ENCODE results near the gene RASSF7. TPM values are rescaled to one million over a fixed set of nuclear protein-coding genes. Genes with fewer than 3 reads are reported as not detected.

The RASSF7 gene
- total and polyA plus RNA-seq, 2 of the 8 experiments (the other 6 are each of a cell fraction or from before 2014, with no cell fraction given), result 22.3 to 43.9 TPM

- Histone ChIP-seq H2AFZ (ENCODE audit: low read length) (no peak overlapping the region), H3K79me1 (ENCODE audit: low read depth, low read length) (peaks cover 4% of the 10 kb centered on the region; the same call in 1 of the 2 replicates), H4K91ac (replicated peaks; ENCODE audit: insufficient read length, low read length) (no peak overlapping the region), H2BK15ac (ENCODE audit: low read length) (no peak overlapping the region), H3K79me2 (ENCODE audit: control insufficient read depth in 1 of 2, insufficient read depth in 2 of 2, low read length in 2 of 2) (peaks cover 0 to 2% of the 10 kb centered on the region in 2 experiments; a peak in 1 of 4 replicates), H3K14ac (ENCODE audit: insufficient read length) (no peak overlapping the region), H3K9ac (replicated peaks in 1 of 4; ENCODE audit: extremely low read depth in 1 of 4, low read depth in 3 of 4, low read length in 3 of 4) (no peak overlapping the region; a peak in 1 of 7 replicates), H2AK5ac (ENCODE audit: low read depth, low read length) (peak overlapping the region; percentile 56; the same call in 1 of the 2 replicates), H3K4me3 (ENCODE audit: extremely low read depth in 1 of 4, insufficient read depth in 2 of 4, low read depth in 3 of 4, low read length in 4 of 4) (peak overlapping the region in 3 of 4 experiments; percentile 23 to 83 (median 29); a peak in 6 of 8 replicates), H3K4me2 (ENCODE audit: insufficient read depth in 1 of 2, low read depth in 2 of 2, low read length in 2 of 2) (peak overlapping the region; percentile 66 to 95), H3K36me3 (ENCODE audit: control insufficient read depth in 2 of 4, insufficient read depth in 4 of 4, low read length in 3 of 4) (no peaks in the 10 kb centered on the region), H2BK20ac (ENCODE audit: low read length) (0 out of 2 replicates have a peak overlapping the region, but pooled peaks have one; percentile 61), H4K8ac (ENCODE audit: extremely low read depth, insufficient read depth, low read length) (peak overlapping the region; percentile 35; the same call in 1 of the 2 replicates), H3K9me3 (ENCODE audit: insufficient read depth in 2 of 2, low read depth in 1 of 2, low read length in 1 of 2) (no peaks in the 10 kb centered on the region), H3K27ac (ENCODE audit: low read depth, low read length) (no peak overlapping the region), H3K18ac (ENCODE audit: extremely low read depth, low read length) (peak overlapping the region; percentile 71; the same call in 1 of the 2 replicates), H3K23ac (ENCODE audit: insufficient read length) (no peak overlapping the region), H4K20me1 (replicated peaks in 1 of 2; ENCODE audit: control insufficient read depth in 1 of 2, insufficient read depth in 2 of 2, low read length in 2 of 2) (peaks cover 2 to 8% of the 10 kb centered on the region in 2 experiments), H3K4ac (replicated peaks; ENCODE audit: insufficient read length, low read depth, low read length) (no peak overlapping the region), H3K23me2 (ENCODE audit: low read depth, low read length) (peaks cover 19% of the 10 kb centered on the region; the same call in 1 of the 2 replicates), H2BK120ac (replicated peaks; ENCODE audit: low read depth, low read length) (no peak overlapping the region), H2BK5ac (ENCODE audit: low read depth, low read length) (no peak overlapping the region), H3K56ac (replicated peaks; ENCODE audit: insufficient read length, low read depth, low read length) (no peak overlapping the region), H2BK12ac (ENCODE audit: low read depth, low read length) (peak overlapping the region; percentile 84; the same call in 1 of the 2 replicates), H3K27me3 (replicated peaks in 1 of 4; ENCODE audit: control insufficient read depth in 3 of 4, extremely low read depth in 1 of 4, insufficient read depth in 3 of 4, low read length in 3 of 4) (peaks cover 13 to 29% (median 26%) of the 10 kb centered on the region in 4 experiments), H3K4me1 (replicated peaks in 1 of 4; ENCODE audit: control insufficient read depth in 3 of 4, insufficient read depth in 4 of 4, low read length in 3 of 4) (peaks cover 0 to 35% (median 11%) of the 10 kb centered on the region in 4 experiments; a peak in 6 of 7 replicates), H4K5ac (ENCODE audit: insufficient read length, low read depth, low read length) (peak overlapping the region; percentile 38)
- POLR2A ChIA-PET (ENCODE audit: partially characterized antibody), result interaction anchor here (0.6 to 2.1 kb wide), 8 partner anchors 10 to 75 kb away, joined by 3 to 13 read pairs (median 4); partner anchors contain the start of gene IRF7
- no peak for FAIRE-seq
- WGBS, 2 experiments (ENCODE audit: extremely low coverage in 1 of 2, insufficient coverage in 1 of 2, insufficient read length in 1 of 2, insufficient replicate concordance in 2 of 2, low coverage in 1 of 2, low lambda C conversion rate in 2 of 2, missing lambda C conversion rate in 1 of 2), result 75% methylated on average over 20 of the region's 22 CpGs; no CpG with 5 or more reads in 1 of the 2 experiments
- CTCF ChIA-PET (ENCODE audit: partially characterized antibody), result interaction anchor here (1.0 to 3.8 kb wide), 6 partner anchors 9 to 90 kb away, joined by 3 to 21 read pairs (median 4); no protein-coding TSS in a partner anchor
- DNase-seq (ENCODE audit: low read depth in 1 of 2, low spot score in 2 of 2), result no peak
- no peak for TF ChIP-seq BRCA1 (IDR thresholded peaks at IDR 0.05; ENCODE audit: low read depth, low read length)
- TF ChIP-seq CTCF (IDR thresholded peaks at IDR 0.05; ENCODE audit: control extremely low read depth in 1 of 3, insufficient read depth in 1 of 3, low read depth in 1 of 3, low read length in 3 of 3), result no peak
Measured at GRCh38 chr11:556662-557256, 4.0 kb upstream of the RASSF7 start.
